Calu3 (cell line): ENCODE measurements around the gene BRAT1. TPM values are rescaled to one million over a fixed set of nuclear protein-coding genes. Genes with fewer than 3 reads are reported as not detected.

ENCODE experiments used
- BruUV-seq: library from RNA; stranded (reverse); fragments of 400-500 nt; replicated peaks from 2 replicates; lab custom pipeline; 2021; lab: Mats Ljungman, UMichigan
- CTCF ChIA-PET: fragments of 300-600 bp; sonication (Branson Sonifier 250); formaldehyde crosslinking; loops from one replicate; lab custom pipeline; 2022; ENCODE audit warnings: antibody characterized with exemption; lab: Charles Lee
- DNase-seq: peaks from one replicate; pipeline ENCODE4 v3.0.0; 2022
- H3K27ac Mint-ChIP-seq: one replicate; pipeline ENCODE4 v1.8.0; 2022; ENCODE audit warnings: mixed read lengths; ENCODE audit not compliant: unreplicated experiment
- H3K27me3 Mint-ChIP-seq: one replicate; pipeline ENCODE4 v1.8.0; 2022; ENCODE audit warnings: mixed read lengths; ENCODE audit not compliant: unreplicated experiment
- H3K36me3 Mint-ChIP-seq: one replicate; pipeline ENCODE4 v1.8.0; 2022; ENCODE audit warnings: mild to moderate bottlenecking, moderate library complexity, mixed read lengths; ENCODE audit not compliant: insufficient read depth, unreplicated experiment
- H3K4me1 Mint-ChIP-seq: one replicate; pipeline ENCODE4 v1.8.0; 2022; ENCODE audit warnings: mild to moderate bottlenecking, low read depth, mixed read lengths; ENCODE audit not compliant: unreplicated experiment
- H3K4me3 Mint-ChIP-seq: one replicate; pipeline ENCODE4 v1.8.0; 2022; ENCODE audit warnings: mild to moderate bottlenecking, low read depth, moderate library complexity, mixed read lengths; ENCODE audit not compliant: unreplicated experiment
- H3K9me3 Mint-ChIP-seq: one replicate; pipeline ENCODE4 v1.8.0; 2022; ENCODE audit warnings: low read depth, mixed read lengths; ENCODE audit not compliant: unreplicated experiment
- intact Hi-C: fragments of 100-400 bp; cut with micrococcal nuclease; formaldehyde crosslinking; loops from one replicate; pipeline ENCODE4 v1.10.0; 2022; ENCODE audit not compliant: unreplicated experiment
- total RNA-seq: library from RNA; stranded (reverse); gene quantifications from 2 replicates; pipeline ENCODE4 v1.2.3, GENCODE V29; 2022
- TF ChIP-seq, protein P1 (sequence below): fragments of 200-600 bp; IDR thresholded peaks from one replicate; pipeline ENCODE4 v1.8.0; 2022; ENCODE audit warnings: antibody characterized with exemption; ENCODE audit not compliant: unreplicated experiment

Gene BRAT1
- total RNA-seq, 1 experiment from 2014 or later, result 59.6 TPM

DNA sequence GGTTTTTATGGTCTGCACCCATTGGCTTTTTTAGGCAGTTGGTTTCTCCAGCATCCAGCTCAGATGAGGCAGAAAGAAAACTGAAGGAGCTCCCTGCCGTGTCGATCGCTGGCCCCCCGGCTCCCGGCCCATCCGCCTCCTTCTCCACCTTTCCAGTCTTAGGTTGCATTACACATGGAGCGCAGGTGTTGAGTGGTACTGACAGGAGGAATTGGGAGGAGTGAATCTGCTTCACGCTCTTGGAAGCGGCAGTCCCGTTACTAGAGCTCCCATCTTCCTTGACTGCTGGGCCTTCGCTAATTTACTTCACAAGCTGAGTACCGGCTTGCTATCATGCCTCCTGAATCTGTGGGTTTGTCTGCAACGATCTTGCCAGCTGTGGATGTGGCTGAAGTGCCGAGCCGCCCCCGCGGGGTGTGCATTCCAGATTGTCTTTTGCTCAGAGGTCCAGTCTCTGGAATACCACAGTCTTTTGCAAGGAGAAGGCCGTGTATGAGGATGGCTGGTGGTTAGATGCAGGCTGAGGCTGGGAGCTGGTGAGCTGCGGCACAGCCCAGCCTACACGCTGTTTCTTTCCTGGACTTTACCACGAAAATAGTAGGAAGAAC is 20.5 kb upstream of the BRAT1 start:
- CTCF ChIA-PET, result no interaction called here

DNA sequence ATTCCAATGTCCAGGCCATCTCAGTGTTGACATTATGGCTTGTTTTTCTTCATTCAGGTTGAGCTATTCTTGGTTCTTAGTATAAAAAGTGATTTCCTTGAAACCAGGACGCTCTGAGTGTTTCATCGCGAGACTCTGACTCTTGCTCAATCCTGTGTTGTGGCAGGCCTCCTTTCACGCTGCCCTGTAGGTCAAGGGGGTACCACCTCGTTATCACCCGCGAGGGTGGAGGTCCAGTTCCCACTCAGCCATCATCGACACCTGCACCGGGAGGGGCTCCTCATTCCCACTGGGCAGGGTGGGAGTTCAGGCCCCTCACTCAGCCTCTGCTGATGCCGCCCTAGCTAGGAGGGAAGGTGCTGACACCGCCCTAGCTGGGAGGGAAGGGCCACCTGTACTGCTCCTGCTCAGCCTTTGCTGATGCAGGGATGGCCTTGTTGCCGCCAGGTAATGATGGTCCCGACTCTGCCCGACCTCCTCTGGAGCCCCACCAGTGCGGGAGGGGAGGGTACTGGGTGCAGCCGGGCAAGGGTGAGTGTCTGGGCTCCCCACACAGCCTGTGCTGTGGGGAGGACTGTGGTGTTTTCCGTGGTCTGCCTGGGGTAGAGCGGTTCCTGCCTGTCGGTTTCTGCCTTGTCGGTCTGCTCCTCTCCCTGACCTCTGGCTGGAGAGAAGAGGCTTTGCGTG is 19.9 kb upstream of the BRAT1 start:
- H3K4me1 Mint-ChIP-seq, result peaks cover 49% of the 10 kb centered on the region
- H3K9me3 Mint-ChIP-seq, result no peaks in the 10 kb centered on the region
- peaks cover 88% of the 10 kb centered on the region for H3K36me3 Mint-ChIP-seq
- H3K27me3 Mint-ChIP-seq, result no peaks in the 10 kb centered on the region
- CTCF ChIA-PET, result no interaction called here
- peak overlapping the region; percentile 73 for H3K27ac Mint-ChIP-seq
- no TSS peak for BruUV-seq
- no peak overlapping the region for H3K4me3 Mint-ChIP-seq
- TF ChIP-seq, protein P1, sequence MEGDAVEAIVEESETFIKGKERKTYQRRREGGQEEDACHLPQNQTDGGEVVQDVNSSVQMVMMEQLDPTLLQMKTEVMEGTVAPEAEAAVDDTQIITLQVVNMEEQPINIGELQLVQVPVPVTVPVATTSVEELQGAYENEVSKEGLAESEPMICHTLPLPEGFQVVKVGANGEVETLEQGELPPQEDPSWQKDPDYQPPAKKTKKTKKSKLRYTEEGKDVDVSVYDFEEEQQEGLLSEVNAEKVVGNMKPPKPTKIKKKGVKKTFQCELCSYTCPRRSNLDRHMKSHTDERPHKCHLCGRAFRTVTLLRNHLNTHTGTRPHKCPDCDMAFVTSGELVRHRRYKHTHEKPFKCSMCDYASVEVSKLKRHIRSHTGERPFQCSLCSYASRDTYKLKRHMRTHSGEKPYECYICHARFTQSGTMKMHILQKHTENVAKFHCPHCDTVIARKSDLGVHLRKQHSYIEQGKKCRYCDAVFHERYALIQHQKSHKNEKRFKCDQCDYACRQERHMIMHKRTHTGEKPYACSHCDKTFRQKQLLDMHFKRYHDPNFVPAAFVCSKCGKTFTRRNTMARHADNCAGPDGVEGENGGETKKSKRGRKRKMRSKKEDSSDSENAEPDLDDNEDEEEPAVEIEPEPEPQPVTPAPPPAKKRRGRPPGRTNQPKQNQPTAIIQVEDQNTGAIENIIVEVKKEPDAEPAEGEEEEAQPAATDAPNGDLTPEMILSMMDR, result no peak
- intact Hi-C loops, result no loop called here
- no peak for DNase-seq

More for the DNA sequence above, 20.5 kb upstream of the BRAT1 start:
- TF ChIP-seq, protein P1, result no peak
- Mint-ChIP-seq H3K36me3 (peaks cover 92% of the 10 kb centered on the region), H3K27me3 (no peaks in the 10 kb centered on the region), H3K4me3 (no peak overlapping the region), H3K4me1 (peaks cover 43% of the 10 kb centered on the region), H3K9me3 (no peaks in the 10 kb centered on the region), H3K27ac (no peak overlapping the region)
- BruUV-seq, result no TSS peak
- intact Hi-C loops, result no loop called here
- DNase-seq, result no peak

DNA sequence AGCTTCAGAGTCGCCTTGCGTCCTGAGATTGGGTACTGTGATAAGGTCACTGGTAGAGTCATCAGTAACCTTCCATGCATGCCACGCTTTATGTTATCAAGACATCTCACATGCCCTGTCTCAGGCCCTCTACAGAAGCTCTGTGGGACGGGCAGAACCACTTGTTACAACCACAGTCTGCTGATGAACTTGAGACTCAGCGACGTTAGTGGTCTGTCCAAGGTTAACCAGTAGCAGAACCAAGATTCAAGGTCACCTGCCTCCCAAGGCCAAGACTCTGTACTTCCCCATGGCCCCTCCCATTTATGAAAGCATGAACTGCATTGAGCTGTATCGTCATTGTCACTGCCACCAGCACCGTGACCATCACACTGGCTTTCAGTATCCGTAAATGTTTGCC is 18.4 kb upstream of the BRAT1 start:
- CTCF ChIA-PET, result no interaction called here
- H3K36me3 Mint-ChIP-seq, result peaks cover 89% of the 10 kb centered on the region
- H3K27ac Mint-ChIP-seq, result peak overlapping the region; percentile 99
- H3K4me3 Mint-ChIP-seq, result no peak overlapping the region
- intact Hi-C loops, result loop anchor here (5.0 kb wide), 2 partner anchors 51 to 59 kb away; partner anchors contain the start of gene TTYH3
- H3K27me3 Mint-ChIP-seq, result no peaks in the 10 kb centered on the region
- DNase-seq, result no peak
- no TSS peak for BruUV-seq
- peaks cover 61% of the 10 kb centered on the region for H3K4me1 Mint-ChIP-seq
- TF ChIP-seq, protein P1, result no peak
- no peaks in the 10 kb centered on the region for H3K9me3 Mint-ChIP-seq

- H3K4me3 Mint-ChIP-seq, result peak overlapping the region; percentile 73
- CTCF ChIA-PET, result interaction anchor here (0.5 to 2.2 kb wide), 22 partner anchors 8 to 1822 kb away, joined by 3 to 32 read pairs (median 4); partner anchors contain the start of genes BRAT1 and IQCE
- TF ChIP-seq, protein P1, result no peak
- H3K4me1 Mint-ChIP-seq, result peaks cover 61% of the 10 kb centered on the region
- peak overlapping the region; percentile 99 for H3K27ac Mint-ChIP-seq
- no peaks in the 10 kb centered on the region for H3K27me3 Mint-ChIP-seq
- H3K36me3 Mint-ChIP-seq, result peaks cover 81% of the 10 kb centered on the region
- TSS peak; percentile 58 for BruUV-seq
- DNase-seq, result peak; percentile 97
- H3K9me3 Mint-ChIP-seq, result no peaks in the 10 kb centered on the region
- intact Hi-C loops, result loop anchor here (5.0 kb wide), 2 partner anchors 50 to 60 kb away; partner anchors contain the start of gene TTYH3
Measured at GRCh38 chr7:2572101-2572842, 16.9 kb upstream of the BRAT1 start.
